OCI-LY1 (cell line): ENCODE results near the gene BCO2.

ENCODE experiments used
- CTCF ChIP-seq: fragments of 200-600 bp; sonication (generic), shearing (Covaris generic); IDR thresholded peaks from 2 replicates; pipeline ENCODE4 v1.5.1; 2017; ENCODE audit warnings: mild to moderate bottlenecking, antibody characterized with exemption, low read length, moderate library complexity, mixed read lengths
- EZH2 ChIP-seq: fragments of 200-600 bp; sonication (generic), shearing (Covaris generic); IDR thresholded peaks from 2 replicates; pipeline ENCODE4 v1.8.0; 2017; ENCODE audit warnings: borderline replicate concordance, mixed run types, mild to moderate bottlenecking, antibody characterized with exemption, low read length, moderate library complexity, mixed read lengths

GRCh38 chr11:112265659-112266409 is 90.5 kb downstream of the BCO2 start:
- TF ChIP-seq CTCF (no peak), EZH2 (no peak)
